Chondrocyte (in vitro differentiated cells): ENCODE results near the gene CSNK1G3. TPM values are rescaled to one million over a fixed set of nuclear protein-coding genes. Genes with fewer than 3 reads are reported as not detected.

ENCODE experiments used
- DNase-seq: peaks from one replicate; pipeline ENCODE4 v3.0.0; 2021; ENCODE audit warnings: mixed read lengths, low spot score
- H3K27ac Mint-ChIP-seq: one replicate; pipeline ENCODE4 v1.8.0; 2021; ENCODE audit warnings: mild to moderate bottlenecking, moderate library complexity, mixed read lengths; ENCODE audit not compliant: unreplicated experiment
- H3K27me3 Mint-ChIP-seq: 2 replicates; pipeline ENCODE4 v1.8.0; 2021; ENCODE audit warnings: low read depth, mixed read lengths
- H3K36me3 Mint-ChIP-seq: 2 replicates; pipeline ENCODE4 v1.8.0; 2021; ENCODE audit warnings: low read depth, mixed read lengths
- H3K4me1 Mint-ChIP-seq: 2 replicates; pipeline ENCODE4 v1.8.0; 2021; ENCODE audit warnings: low read depth, mild to moderate bottlenecking, mixed read lengths
- H3K4me3 Mint-ChIP-seq: one replicate; pipeline ENCODE4 v1.8.0; 2021; ENCODE audit warnings: mild to moderate bottlenecking, moderate library complexity, mixed read lengths; ENCODE audit not compliant: unreplicated experiment
- H3K9me3 Mint-ChIP-seq: 2 replicates; pipeline ENCODE4 v1.8.0; 2021; ENCODE audit warnings: low read depth, mixed read lengths
- CTCF ChIP-seq: fragments of 200-600 bp; sonication (generic); IDR thresholded peaks from 2 replicates; pipeline ENCODE4 v1.5.0; 2021; ENCODE audit warnings: antibody characterized with exemption, mild to moderate bottlenecking, moderate library complexity
- total RNA-seq: library from RNA; stranded (reverse); gene quantifications from 3 replicates; pipeline ENCODE4 v1.2.1, GENCODE V29; 2021

Gene CSNK1G3
- total RNA-seq, 1 donor from 2014 or later, result 42.2 TPM

GRCh38 chr5:123651234-123651633 lies 139.3 kb downstream of the CSNK1G3 start:
- no peak overlapping the region for H3K27ac Mint-ChIP-seq

GRCh38 chr5:123659011-123659410 lies 147.0 kb downstream of the CSNK1G3 start:
- H3K4me1 Mint-ChIP-seq, result peaks cover 40% of the 10 kb centered on the region
- peak overlapping the region; percentile 71 for H3K27ac Mint-ChIP-seq
- no peak for DNase-seq
- H3K36me3 Mint-ChIP-seq, result no peaks in the 10 kb centered on the region
- no peak for TF ChIP-seq CTCF
- H3K4me3 Mint-ChIP-seq, result no peak overlapping the region
- no peaks in the 10 kb centered on the region for H3K27me3 Mint-ChIP-seq
- peaks cover 12% of the 10 kb centered on the region for H3K9me3 Mint-ChIP-seq

More at GRCh38 chr5:123651234-123651633, 139.3 kb downstream of the CSNK1G3 start:
- no peak for DNase-seq
- Mint-ChIP-seq H3K4me1 (no peaks in the 10 kb centered on the region), H3K27me3 (no peaks in the 10 kb centered on the region), H3K4me3 (no peak overlapping the region), H3K36me3 (no peaks in the 10 kb centered on the region), H3K9me3 (peaks cover 2% of the 10 kb centered on the region)
- no peak for TF ChIP-seq CTCF

- TF ChIP-seq CTCF, result no peak
- Mint-ChIP-seq H3K4me3 (no peak overlapping the region), H3K4me1 (peaks cover 40% of the 10 kb centered on the region), H3K27me3 (no peaks in the 10 kb centered on the region), H3K36me3 (no peaks in the 10 kb centered on the region), H3K9me3 (peaks cover 14% of the 10 kb centered on the region), H3K27ac (peak overlapping the region; percentile 71)
- no peak for DNase-seq
Observed at GRCh38 chr5:123659495-123659894, 147.5 kb downstream of the CSNK1G3 start.

- Mint-ChIP-seq H3K4me3 (no peak overlapping the region), H3K27ac (no peak overlapping the region), H3K27me3 (no peaks in the 10 kb centered on the region), H3K36me3 (peaks cover 7% of the 10 kb centered on the region), H3K4me1 (peaks cover 11% of the 10 kb centered on the region), H3K9me3 (peaks cover 32% of the 10 kb centered on the region)
- no peak for TF ChIP-seq CTCF
- DNase-seq, result no peak
Observed at GRCh38 chr5:123664961-123665360, 153.0 kb downstream of the CSNK1G3 start.

- no peak for TF ChIP-seq CTCF
- Mint-ChIP-seq H3K27me3 (no peaks in the 10 kb centered on the region), H3K27ac (no peak overlapping the region), H3K9me3 (peaks cover 32% of the 10 kb centered on the region), H3K4me3 (no peak overlapping the region), H3K36me3 (peaks cover 7% of the 10 kb centered on the region), H3K4me1 (peaks cover 5% of the 10 kb centered on the region)
- DNase-seq, result no peak
Observed at GRCh38 chr5:123665822-123666371, 153.9 kb downstream of the CSNK1G3 start.

Other genes starting within 250 kb of the CSNK1G3 start
- 15.3 to 21.1 TPM (median 15.9 TPM) in 3 replicates for gene CEP120, start 88.8 kb upstream of the CSNK1G3 start, total RNA-seq